NCI-H82 treated with DMSO at 0.1 percent for 48 hours (cell line): ENCODE results near the gene GPR26.

Source experiments
- DNase-seq: peaks from one replicate; lab custom pipeline; 2025; ENCODE audit not compliant: unreplicated experiment; lab: John Stamatoyannopoulos, UW

GPR26 gene

GRCh38 chr10:123645615-123646014, 20.5 kb upstream of the GPR26 start:
- no peak for DNase-seq

- no peak for DNase-seq
These were observed 17.6 kb upstream of the GPR26 start for GRCh38 chr10:123648595-123648994.

- DNase-seq: no peak
These were observed 16.5 kb upstream of the GPR26 start for GRCh38 chr10:123649676-123650075.

- no peak for DNase-seq
These were observed 14.6 kb upstream of the GPR26 start for GRCh38 chr10:123651421-123652047.

- no peak for DNase-seq
These were observed 10.4 kb upstream of the GPR26 start for GRCh38 chr10:123655751-123656150.

- DNase-seq: no peak
These were observed 2.6 kb upstream of the GPR26 start for GRCh38 chr10:123663522-123663921.

GRCh38 chr10:123665491-123666286, 466 bp upstream of the GPR26 start:
- no peak for DNase-seq

- DNase-seq: no peak
These were observed 3.7 kb downstream of the GPR26 start for GRCh38 chr10:123669886-123670285.

- no peak for DNase-seq
These were observed 7.0 kb downstream of the GPR26 start for GRCh38 chr10:123673198-123673597.

- no peak for DNase-seq
These were observed 8.6 kb downstream of the GPR26 start for GRCh38 chr10:123674741-123675140.

- no peak for DNase-seq
These were observed 9.7 kb downstream of the GPR26 start for GRCh38 chr10:123675811-123676210.

GRCh38 chr10:123677556-123677955, 11.4 kb downstream of the GPR26 start:
- no peak for DNase-seq

- no peak for DNase-seq
These were observed 12.2 kb downstream of the GPR26 start for GRCh38 chr10:123678376-123678775.

GRCh38 chr10:123681285-123681684, 15.1 kb downstream of the GPR26 start:
- DNase-seq: no peak

GRCh38 chr10:123682477-123682876, 16.3 kb downstream of the GPR26 start:
- no peak for DNase-seq

GRCh38 chr10:123683459-123683858, 17.3 kb downstream of the GPR26 start:
- no peak for DNase-seq

- no peak for DNase-seq
These were observed 17.7 kb downstream of the GPR26 start for GRCh38 chr10:123683865-123684264.

GRCh38 chr10:123685260-123685659, 19.1 kb downstream of the GPR26 start:
- no peak for DNase-seq

- no peak for DNase-seq
These were observed 21.6 kb downstream of the GPR26 start for GRCh38 chr10:123687758-123688157.

- no peak for DNase-seq
These were observed 23.7 kb downstream of the GPR26 start for GRCh38 chr10:123689880-123690279.

GRCh38 chr10:123703195-123703790, 37.1 kb downstream of the GPR26 start:
- no peak for DNase-seq

GRCh38 chr10:123704076-123704475, 37.9 kb downstream of the GPR26 start:
- no peak for DNase-seq
